Stimulated activated CD4-positive, alpha-beta T cell treated with anti-CD3 and anti-CD28 coated beads, TNF-alpha, amount 100 ng/mL, for 24 hours (primary cell): Measurements from ENCODE around the gene RP9.
"Not testable (repeated sequence)": the region's sequence is repeated elsewhere in the genome, so short reads cannot be mapped to it uniquely, and the experiment has no call there.

Source experiments
- DNase-seq, 3 experiments: peaks; one replicate each; pipeline ENCODE4 v3.0.0-alpha.2; 2020; ENCODE audit warnings: low read depth in 3 of 3

The RP9 gene

GRCh38 chr7:33101906-33102305, 7.3 kb downstream of the RP9 start:
- no peak for DNase-seq

- no peak for DNase-seq
Observed at GRCh38 chr7:33100770-33101169, 8.4 kb downstream of the RP9 start.

- DNase-seq, result no peak
Observed at GRCh38 chr7:33099154-33099940, 9.9 kb downstream of the RP9 start.

- not testable (repeated sequence) for DNase-seq
Observed at GRCh38 chr7:33094745-33095275, 14.4 kb downstream of the RP9 start.

- no peak for DNase-seq
Observed at GRCh38 chr7:33093266-33093665, 15.9 kb downstream of the RP9 start.

GRCh38 chr7:33091641-33092191, 17.5 kb downstream of the RP9 start:
- no peak for DNase-seq

- no peak for DNase-seq
Observed at GRCh38 chr7:33091111-33091531, 18.1 kb downstream of the RP9 start.

- no peak for DNase-seq
Observed at GRCh38 chr7:33089142-33089541, 20.1 kb downstream of the RP9 start.

GRCh38 chr7:33087858-33088257, 21.3 kb downstream of the RP9 start:
- DNase-seq, result no peak

GRCh38 chr7:33087356-33087755, 21.8 kb downstream of the RP9 start:
- DNase-seq, result no peak

GRCh38 chr7:33079763-33080690, 29.2 kb downstream of the RP9 start:
- no peak for DNase-seq

- DNase-seq, result no peak
Observed at GRCh38 chr7:33079096-33079495, 30.1 kb downstream of the RP9 start.

GRCh38 chr7:33076737-33077136, 32.5 kb downstream of the RP9 start:
- DNase-seq, result no peak

GRCh38 chr7:33075818-33076518, 33.2 kb downstream of the RP9 start:
- DNase-seq, result no peak

- DNase-seq, result no peak
Observed at GRCh38 chr7:33073243-33073642, 36.0 kb downstream of the RP9 start.

- no peak for DNase-seq
Observed at GRCh38 chr7:33072471-33072870, 36.7 kb downstream of the RP9 start.

- no peak for DNase-seq
Observed at GRCh38 chr7:33070831-33071230, 38.4 kb downstream of the RP9 start.

GRCh38 chr7:33070277-33070676, 38.9 kb downstream of the RP9 start:
- DNase-seq, result no peak

GRCh38 chr7:33067921-33068320, 41.3 kb downstream of the RP9 start:
- no peak for DNase-seq

GRCh38 chr7:33066771-33067170, 42.4 kb downstream of the RP9 start:
- DNase-seq, result no peak

GRCh38 chr7:33065981-33066380, 43.2 kb downstream of the RP9 start:
- no peak for DNase-seq
